ENCODE results near the gene KIF1B.
A peak's percentile ranks its signal among the peaks of the same experiment; 100 is the strongest.
"Not testable (repeated sequence)": the region's sequence is repeated elsewhere in the genome, so short reads cannot be mapped to it uniquely, and the experiment has no call there.

The KIF1B gene

DNA sequence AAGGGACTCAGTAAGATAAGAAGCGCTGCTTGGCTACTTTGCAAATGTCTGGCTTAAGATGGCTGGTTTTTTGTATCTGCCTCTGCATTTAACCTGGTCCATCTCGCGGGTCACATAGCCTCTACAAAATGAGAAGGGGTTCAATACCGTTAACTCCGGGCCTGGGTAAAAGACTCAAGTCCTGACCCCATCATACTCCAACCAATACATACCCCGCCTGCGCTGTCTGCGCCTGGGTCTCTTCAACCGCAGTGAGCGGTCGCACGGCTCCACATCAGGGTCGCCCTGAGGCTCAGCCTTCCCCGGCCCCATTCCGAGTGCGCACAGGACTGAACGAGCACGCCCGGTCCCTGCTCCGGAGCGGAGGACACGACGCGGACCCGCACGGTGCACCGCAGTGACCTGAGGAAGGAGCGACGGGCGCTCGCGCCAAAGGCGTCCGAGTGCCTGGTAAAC is 187.9 kb downstream of the KIF1B start:
- DNase-seq: no peak

DNA sequence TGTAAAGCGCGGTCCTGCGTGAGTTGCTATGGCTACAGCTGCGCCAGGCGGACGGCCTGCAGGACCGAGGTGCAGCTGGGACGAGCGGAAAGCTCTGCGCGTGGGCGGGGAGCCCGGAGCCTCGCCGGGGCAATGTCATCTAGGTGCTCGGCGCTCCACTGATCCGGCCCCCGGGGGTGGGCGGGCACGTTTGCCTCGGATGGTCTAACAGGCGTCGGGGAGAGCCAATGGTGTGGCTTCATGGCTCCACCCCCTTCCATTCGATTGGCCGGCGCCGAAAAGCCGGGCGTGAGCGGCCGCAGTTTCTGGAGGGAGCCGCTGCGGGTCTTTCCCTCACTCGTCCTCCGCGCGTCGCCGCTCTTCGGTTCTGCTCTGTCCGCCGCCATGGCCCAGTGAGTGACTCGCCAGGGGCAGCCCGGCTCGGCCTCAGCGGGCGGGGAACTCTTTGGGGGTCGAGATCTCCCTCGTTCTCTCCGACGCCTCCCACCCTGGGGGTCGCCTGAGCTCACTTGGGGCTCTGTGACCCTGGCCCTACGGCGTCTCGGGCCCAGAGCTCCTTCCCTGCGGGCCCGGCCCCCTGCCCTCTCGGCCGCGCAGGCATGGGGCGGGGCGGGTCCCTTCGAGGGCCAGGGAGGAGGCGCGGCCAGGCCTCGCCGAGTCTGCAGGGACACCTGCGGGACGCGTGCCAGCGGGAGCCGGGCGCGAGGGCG is 188.5 kb downstream of the KIF1B start, which contains the start of gene PGD:
TSS of gene PGD (plus strand) at position 331 of the 710 bp plus-strand sequence. CDS start at position 385, 54 bp downstream.
- DNase-seq: peak; percentile 99 to 100 (median 100)

DNA sequence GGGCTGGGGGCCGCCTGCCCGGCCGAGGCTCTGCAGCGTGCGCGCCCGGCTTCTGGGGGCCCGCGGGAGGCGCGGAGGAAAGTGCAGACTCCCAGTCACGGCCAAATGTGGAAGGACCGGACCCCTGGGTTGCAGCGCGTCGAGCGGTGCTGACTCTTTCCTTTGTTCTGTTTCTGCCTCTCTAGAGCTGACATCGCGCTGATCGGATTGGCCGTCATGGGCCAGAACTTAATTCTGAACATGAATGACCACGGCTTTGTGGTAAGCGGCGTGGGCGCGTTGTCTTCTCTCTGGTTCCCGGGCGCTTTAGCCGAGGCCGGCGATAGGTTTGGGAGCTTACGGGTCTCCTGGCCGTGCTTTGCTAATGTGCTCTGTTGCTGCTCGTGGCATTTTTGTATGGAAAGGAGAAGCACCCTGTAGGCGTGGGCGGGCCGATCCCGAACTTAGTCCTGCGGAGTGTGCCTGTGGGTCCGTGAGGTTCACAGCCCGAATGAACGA is 189.1 kb downstream of the KIF1B start:
- DNase-seq: peak; percentile 87 to 93 (median 92)

DNA sequence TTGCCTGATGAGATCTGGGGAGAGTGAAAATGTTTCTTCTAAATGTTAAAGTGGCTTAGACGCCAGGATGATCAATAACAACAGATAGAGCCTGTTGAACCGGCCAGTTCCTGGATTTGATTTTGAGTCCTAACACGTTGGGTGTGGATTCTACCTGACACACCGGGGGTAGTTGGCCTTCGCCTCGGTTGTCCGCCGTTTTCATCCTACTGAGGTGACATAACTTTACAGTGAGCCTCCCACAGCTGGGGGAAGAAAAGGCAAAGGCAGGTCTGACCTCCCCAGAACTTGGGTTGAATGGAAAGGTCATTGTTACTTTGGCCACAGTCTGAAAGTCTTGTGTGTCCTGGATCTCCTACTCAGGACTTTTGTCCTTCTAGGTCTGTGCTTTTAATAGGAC is 189.6 kb downstream of the KIF1B start:
- DNase-seq: peak in 2 of 4 experiments; percentile 25 to 31

DNA sequence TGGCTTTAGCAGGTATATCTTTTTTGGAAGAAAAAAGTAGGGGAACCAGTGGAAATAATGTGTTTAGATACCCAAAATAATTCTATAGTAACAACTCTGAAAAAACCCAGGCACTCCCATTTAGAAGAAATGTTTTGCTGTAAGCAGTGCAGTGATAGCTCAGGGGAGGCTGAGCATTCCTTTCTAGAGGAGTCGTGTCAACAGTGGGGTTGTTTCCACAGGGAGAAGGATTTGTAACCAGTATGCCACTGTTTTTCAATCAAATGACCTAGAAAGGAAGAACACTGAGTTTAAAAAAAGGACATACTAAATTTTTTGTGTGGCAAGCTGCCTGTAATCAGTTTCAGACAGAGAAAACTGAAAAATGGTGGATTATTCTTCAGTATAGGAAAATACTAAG is 190.9 kb downstream of the KIF1B start:
- DNase-seq: no peak

DNA sequence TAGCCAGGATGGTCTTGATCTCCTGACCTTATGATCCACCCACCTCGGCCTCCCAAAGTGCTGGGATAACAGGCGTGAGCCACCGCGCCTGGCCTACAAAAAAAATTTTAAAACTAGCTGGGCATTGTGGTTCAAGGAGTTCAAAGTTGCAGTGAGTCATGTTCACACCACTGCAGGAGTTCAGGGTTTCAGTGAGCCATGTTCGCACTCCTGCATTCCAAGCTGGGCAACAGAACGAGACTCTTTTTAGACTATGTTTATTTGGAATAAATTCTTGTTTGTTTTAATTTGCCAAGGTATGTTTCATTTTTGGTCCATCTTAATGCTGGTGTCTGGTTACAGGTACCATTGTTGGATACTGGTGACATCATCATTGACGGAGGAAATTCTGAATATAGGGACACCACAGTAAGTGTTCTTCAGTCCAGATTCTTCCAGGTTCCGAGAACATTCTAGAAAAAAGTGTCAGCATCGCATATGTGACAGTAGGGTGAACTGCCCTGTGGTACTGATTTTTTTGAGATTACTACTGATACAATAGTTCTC is 192.4 kb downstream of the KIF1B start:
- peak in 1 of 4 experiments; percentile 14 for DNase-seq

DNA sequence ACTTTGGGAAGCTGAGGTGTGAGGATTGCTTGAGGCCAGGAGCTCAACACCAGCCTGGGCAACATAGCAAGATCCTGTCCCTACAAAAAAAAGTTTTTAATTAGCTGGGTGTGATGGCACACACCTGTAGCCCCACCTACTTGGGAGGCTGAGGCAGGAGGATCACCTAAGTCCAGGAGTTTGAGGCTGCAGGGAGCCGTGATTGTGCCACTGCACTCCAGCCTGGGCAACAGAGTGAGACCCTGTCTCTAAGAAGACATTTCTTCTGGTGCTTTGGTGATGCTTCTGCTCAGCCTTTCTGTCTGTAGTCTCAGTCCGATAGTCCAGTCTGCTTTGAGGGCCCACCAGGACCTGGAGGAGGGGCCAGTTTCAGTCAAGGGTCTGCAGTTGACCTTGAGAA is 196.8 kb downstream of the KIF1B start:
- no peak for DNase-seq

DNA sequence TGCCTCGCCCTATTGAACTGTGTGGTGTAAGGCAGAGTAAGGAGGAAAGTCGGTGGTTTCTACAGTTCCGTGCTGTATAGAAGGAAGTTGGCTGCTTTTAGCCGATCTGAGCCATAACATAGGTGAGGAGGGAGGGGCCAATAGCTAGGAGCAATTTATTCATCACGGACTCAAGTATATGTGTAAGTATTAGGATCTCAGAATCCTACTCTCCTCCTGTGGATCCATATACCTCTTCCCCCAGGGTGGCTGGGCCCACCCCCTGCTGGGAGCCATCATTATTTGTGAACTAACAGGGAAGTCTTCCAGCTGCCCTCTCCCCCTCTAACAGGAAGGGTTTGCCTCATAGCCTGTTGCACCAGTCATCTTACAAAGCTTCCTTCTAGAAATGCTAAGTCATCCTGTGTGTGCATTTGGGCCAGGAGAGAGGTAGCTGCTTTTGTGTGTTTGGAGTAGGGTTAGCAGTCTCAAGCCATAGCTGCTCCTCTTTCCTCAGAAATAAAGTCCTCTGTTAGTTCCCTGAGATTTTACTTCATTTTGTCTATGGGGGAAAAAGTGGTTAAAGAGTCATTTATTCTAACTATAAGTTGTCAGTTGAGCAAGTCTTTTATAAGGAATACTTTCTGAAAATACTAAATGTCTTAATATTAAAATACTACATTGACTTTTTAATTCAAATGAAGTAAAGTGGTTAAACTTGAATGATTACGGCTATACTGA is 205.0 kb downstream of the KIF1B start:
- DNase-seq: peak; percentile 84 to 95 (median 92)

DNA sequence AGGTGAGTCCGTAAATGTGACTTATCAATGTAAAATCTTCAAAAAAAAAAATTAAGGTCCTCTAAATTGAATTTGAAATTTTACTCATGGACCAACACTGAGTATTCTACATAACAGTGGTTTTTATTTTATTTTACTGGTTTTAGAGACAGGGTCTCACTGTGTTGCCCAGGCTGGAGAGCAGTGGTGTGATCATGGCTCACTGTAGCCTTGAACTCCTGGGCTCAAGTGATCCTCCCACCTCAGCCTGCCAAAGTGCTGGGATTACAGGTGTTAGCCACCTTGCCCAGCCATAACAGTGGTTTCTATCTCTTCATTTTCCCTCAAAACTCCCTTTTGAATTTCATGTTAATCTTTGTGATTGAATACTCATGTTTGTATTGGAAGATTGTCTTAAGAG is 205.6 kb downstream of the KIF1B start:
- not testable (repeated sequence) for DNase-seq

DNA sequence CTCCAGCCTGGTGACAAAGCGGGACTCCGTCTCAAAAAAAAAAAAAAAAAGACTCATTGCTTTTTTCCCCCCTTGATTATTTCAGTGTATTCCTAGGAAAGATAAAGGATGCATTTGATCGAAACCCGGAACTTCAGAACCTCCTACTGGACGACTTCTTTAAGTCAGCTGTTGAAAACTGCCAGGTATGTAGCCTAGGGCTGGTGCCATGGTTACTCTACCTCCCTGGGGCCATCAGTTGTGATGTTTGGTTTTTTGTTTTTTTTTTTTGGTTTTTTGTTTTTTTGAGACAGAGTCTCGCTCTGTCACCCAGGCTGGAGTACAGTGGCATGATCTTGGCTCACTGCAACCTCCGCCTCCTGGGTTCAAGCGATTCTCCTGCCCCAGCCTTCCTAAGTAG is 208.4 kb downstream of the KIF1B start:
- DNase-seq: not testable (repeated sequence)

DNA sequence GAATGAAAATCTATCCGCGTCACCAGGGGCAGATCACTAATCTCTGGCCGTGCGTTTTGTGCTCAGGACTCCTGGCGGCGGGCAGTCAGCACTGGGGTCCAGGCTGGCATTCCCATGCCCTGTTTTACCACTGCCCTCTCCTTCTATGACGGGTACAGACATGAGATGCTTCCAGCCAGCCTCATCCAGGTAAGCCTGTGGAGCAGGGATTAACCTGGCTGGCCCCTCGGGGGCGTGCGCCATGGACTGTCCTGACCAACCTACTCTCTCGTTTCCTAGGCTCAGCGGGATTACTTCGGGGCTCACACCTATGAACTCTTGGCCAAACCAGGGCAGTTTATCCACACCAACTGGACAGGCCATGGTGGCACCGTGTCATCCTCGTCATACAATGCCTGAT is 209.0 kb downstream of the KIF1B start:
- DNase-seq: no peak

DNA sequence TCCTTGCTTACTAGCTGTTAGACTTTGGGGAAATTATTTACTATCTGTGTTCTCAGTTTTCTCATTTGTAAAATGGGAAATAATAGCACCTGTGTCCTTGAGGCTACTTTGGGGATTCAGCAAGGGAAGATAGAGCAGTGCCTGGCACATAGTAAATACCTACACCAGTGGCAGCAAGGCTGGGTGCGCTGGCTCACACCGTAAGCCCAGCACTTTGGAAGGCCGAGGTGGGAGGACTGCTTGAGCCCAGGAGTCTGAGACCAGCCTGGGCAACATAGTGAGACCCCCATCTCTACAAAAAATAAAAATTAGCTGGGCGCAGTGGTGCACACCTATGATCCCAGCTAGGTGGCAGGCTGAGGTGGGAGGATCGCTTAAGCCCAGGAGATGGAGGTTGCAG is 211.3 kb downstream of the KIF1B start:
- DNase-seq: no peak

DNA sequence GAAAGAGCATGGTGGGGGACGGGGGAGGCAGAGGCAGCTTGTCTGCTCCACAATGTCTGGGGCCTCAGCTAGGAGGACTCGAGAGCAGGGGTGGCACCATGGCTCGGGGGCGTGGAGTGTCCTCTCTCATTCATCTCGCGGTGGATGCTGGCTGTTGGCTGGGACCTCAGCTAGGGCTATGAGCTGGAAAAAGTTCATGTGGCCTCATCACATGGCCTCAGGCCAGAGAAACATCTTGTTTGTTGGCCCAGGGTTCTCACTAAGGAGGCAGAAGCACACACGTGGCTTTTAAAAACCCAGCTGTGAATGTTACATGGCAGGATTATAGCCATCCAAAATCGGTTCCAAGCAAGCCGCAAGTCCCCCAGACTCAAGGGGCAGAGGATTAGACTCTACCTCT is 213.7 kb downstream of the KIF1B start:
- DNase-seq: no peak

DNA sequence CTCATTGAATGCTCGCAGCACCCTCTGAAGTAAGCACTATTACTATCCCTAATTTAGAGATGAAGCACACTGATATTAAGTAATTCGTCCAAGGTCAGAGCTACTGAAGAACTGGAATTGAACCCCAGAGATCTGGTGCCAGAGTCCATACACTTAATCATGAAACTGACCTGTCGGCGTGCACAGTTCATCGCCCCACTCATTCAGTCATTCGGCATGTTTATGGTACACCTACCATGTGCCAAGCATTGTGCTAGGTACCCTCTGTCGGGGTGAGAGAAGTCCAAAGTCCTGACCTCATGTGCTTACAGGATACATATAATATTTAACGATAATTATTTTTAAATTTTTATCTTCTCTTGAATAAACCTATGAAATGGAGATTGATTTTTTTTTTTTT is 214.3 kb downstream of the KIF1B start:
- DNase-seq: no peak

DNA sequence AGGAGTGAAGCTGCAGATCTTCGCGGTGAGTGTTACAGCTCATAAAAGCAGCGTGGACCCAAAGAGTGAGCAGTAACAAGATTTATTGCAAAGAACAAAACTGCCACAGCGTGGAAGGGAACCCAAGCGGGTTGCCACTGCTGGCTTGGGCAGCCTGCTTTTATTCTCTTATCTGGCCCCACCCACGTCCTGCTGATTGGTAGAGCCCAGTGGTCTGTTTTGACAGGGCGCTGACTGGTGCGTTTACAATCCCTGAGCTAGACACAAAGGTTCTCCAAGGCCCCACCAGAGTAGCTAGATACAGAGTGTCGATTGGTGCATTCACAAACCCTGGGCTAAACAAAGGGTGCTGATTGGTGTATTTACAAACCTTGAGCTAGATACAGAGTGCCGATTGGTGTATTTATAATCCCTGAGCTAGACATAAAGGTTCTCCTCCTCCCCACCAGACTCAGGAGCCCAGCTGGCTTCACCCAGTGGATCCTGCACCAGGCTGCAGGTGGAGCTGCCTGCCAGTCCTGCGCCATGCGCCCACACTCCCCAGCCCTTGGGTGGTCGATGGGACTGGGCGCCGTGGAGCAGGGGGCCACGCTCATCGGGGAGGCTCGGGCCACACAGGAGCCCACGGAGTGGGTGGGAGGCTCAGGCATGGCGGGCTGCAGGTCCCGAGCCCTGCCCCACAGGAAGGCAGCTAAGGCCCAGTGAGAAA is 215.6 kb downstream of the KIF1B start:
- DNase-seq: not testable (repeated sequence)

DNA sequence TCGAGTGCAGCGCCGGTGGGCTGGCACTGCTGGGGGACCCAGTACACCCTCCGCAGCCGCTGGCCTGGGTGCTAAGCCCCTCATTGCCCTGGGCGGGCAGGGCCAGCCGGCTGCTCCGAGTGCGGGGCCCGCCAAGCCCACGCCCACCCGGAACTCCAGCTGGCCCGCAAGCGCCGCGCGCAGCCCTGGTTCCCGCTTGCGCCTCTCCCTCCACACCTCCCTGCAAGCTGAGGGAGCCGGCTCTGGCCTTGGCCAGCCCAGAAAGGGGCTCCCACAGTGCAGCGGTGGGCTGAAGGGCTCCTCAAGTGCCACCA is 216.1 kb downstream of the KIF1B start:
- not testable (repeated sequence) for DNase-seq

DNA sequence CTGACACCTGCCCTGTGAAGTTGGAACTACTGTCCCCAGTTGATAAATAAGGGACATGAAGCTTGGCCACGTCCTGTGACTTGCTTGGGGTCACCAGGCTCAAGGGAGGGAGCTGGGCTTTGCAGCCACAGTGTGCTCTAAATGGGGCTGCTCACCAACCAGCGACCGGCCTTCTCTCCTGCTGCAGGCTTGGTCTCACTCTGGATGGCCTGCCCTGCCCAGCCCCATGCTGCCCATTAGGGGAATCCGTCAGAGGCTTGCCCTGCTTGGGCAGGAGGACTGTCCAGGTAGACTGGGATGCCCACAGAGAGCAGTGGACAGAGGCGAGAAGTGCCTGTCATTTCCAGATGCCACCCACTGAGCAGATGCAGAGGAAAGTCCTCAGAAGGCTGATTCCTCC is 218.6 kb downstream of the KIF1B start:
- DNase-seq: no peak

DNA sequence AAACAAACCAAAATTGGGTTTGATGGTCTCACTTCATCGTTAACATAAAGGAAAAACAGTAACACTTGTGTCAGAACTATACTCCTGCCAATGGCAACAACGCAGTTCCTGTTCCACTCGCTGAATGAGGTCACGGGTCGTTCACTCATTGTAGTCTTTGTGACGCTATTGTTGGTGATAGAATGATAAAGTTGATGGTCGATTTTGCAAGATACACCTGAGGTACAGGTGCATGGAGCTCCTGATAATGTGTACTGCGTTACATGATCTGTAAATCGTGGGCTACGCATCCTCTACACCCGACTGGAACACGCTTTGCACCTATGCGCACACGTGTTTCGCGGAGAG is 219.5 kb downstream of the KIF1B start:
- DNase-seq: peak; percentile 50 to 75 (median 64)

DNA sequence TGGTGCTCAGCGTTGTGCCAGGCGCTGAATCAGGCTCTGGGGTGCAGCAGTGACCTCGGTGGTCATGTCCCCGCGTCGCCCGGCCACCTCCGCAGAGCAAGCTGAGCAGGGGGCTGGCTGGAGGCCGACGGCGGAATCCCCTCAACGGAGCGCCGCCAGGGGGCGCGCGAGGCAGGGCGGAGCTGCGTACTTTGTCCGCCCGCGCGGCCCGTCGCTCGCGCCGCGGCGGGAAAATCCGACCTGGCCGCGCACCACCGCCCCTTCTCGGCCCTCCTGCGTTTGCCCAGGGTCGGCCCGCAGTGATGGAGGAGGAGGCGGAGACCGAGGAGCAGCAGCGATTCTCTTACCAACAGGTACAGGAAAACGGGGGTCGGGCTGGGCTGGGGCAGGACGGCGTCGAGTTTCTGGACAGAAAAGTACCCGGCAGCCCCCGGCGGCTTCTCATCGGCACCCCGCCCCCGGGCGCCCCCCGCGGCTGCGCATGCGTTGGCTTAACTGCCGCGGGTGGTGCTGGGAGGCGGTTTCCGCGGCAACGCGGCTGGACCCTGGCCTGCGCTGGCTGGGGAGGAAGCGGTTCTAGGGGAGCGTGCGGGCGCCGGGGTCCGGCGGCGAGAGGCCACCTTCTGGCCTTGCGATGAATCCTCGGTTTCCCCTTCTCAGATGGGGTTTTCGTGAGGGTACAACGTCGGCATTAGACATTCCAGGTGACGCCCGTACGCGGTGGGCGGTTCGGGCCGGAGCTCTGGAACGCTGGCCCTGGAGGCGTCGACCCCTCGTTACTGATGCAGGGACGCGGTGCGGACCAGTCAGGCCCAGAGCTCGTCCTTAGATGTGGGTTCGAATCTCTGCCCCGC is 220.1 kb downstream of the KIF1B start, which contains the start of gene CENPS:
TSS of gene CENPS (plus strand) at position 218 of the 854 bp plus-strand sequence. CDS start at position 303, 85 bp downstream.
- DNase-seq: peak; percentile 93 to 97 (median 95)
